ENCODE data around the gene THAP7. TPM values are rescaled to one million over a fixed set of nuclear protein-coding genes. Genes with fewer than 3 reads are reported as not detected.
"Not testable (repeated sequence)": the region's sequence is repeated elsewhere in the genome, so short reads cannot be mapped to it uniquely, and the experiment has no call there.

The THAP7 gene
- total RNA-seq, 1 donor from 2014 or later, result 18.0 TPM

DNA sequence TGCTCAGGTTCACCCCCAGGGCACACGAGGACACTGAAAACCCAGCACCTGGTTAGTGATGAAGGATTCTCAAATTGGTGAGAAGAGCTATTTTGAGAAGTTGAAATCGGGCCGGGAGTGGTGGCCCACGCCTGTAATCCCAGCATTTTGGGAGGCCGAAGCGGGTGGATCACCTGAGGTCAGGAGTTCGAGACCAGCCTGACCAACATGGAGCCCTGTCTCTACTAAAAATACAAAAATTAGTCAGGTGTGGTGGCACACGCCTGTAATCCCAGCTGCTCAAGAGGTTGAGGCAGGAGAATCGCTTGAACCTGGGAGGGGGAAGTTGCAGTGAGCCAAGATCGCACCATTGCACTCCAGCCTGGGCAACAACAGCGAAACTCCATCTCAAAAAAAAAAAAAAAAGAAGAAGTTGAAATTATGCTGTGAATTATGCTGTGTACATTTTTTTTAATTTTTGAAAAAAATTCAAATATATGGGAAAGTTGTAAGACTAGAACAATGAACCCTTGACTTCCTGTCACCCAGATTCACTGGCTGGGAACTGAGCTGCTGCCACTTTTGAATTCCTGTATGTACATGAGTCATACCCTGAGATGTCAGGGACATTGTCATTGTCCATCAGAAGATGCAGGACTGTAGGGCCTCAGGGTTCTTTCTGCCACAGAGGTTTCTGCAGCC is 29.8 kb downstream of the THAP7 start:
- ATAC-seq; intact Hi-C loops (cut with micrococcal nuclease); DNase-seq: not testable (repeated sequence)

- no peak for DNase-seq
- ATAC-seq, result no peak
- intact Hi-C loops (cut with micrococcal nuclease), result no loop called here
These were observed 30.8 kb downstream of the THAP7 start for GRCh38 chr22:20970939-20971657.

DNA sequence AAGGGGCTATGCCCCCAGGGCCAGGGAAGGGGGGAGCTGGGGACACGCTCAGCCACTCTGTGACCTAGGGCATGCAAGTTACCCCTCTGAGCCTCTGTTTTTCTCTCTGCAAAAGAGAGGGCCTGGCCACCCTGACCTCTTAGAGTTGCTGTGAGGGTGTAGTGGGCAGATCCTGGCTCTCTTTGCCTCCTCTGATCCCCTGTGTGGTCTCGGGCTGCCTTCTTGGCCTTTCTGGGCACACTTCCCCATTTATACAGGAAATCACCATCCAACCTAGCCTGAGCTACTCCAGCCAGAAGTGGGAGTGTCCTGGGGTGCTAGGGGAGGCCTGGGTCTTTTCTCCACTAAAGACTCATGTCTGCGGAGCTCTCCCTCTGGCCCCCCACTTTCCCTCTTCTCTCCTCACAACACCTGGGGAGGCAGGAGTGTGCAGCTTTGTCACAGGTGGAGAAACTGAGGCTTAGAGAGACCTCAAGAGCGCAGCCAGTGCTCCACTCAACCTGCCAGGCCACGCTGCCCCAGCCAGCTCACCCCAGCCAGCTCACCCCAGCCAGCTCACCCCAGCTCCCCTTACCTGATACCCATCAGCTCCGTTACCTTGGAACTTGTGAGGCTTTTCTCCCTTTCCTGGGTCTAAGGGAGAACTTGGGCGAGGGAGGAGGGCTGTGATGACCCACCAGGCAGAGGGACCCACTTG is 33.5 kb downstream of the THAP7 start:
- no peak for DNase-seq
- ATAC-seq, result peak; percentile 30
- intact Hi-C loops (cut with micrococcal nuclease), result no loop called here

- intact Hi-C loops (cut with micrococcal nuclease), result no loop called here
- ATAC-seq (no peak), DNase-seq (no peak)
These were observed 34.2 kb downstream of the THAP7 start for GRCh38 chr22:20967697-20968211.

DNA sequence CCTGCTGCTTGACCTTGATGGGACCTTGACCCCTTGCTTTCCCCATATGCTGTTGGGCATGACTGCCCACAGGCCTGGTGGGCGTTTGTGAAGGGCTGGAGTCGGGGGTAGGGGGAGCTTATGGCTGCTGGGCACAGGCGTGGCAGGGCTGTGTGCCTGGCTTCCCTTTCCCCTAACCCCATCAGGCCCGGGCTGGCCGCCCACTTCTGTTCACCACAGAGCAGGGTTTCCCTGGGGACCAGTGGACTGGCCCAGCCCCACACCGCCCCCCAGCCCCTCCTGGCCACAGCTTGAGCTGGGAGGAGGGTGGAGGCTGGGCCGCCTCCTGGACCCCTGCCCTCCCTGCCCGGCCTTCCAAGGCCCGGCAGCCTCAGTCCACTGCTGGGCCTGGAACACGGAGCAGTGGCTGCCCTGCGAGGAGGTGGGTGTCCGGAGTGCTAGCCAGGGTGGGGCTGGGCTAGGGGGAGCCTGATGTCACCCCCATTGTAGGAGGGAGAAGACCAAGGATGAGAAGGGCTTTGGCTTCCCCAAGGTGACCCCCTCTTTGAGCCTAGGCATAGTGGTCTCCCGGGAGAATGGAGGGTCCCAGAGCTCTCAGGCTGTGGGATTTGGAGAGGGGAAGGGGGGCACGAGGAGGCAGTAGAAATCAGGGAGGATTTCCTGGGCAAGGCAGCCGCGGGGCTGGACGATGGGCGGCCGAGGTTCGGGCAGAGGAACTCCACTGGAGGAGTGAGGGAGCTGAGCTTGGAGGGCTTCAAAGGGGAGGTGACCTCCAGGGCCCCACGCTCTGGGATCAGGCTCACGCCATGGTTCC is 34.8 kb downstream of the THAP7 start, which contains the start of gene AIFM3:
AIFM3 (plus strand) TSS at position 373 of the 814 bp plus-strand sequence. CDS start 690 bp downstream, outside the sequence.
- ATAC-seq, result no peak
- DNase-seq, result no peak
- intact Hi-C loops (cut with micrococcal nuclease), result no loop called here

DNA sequence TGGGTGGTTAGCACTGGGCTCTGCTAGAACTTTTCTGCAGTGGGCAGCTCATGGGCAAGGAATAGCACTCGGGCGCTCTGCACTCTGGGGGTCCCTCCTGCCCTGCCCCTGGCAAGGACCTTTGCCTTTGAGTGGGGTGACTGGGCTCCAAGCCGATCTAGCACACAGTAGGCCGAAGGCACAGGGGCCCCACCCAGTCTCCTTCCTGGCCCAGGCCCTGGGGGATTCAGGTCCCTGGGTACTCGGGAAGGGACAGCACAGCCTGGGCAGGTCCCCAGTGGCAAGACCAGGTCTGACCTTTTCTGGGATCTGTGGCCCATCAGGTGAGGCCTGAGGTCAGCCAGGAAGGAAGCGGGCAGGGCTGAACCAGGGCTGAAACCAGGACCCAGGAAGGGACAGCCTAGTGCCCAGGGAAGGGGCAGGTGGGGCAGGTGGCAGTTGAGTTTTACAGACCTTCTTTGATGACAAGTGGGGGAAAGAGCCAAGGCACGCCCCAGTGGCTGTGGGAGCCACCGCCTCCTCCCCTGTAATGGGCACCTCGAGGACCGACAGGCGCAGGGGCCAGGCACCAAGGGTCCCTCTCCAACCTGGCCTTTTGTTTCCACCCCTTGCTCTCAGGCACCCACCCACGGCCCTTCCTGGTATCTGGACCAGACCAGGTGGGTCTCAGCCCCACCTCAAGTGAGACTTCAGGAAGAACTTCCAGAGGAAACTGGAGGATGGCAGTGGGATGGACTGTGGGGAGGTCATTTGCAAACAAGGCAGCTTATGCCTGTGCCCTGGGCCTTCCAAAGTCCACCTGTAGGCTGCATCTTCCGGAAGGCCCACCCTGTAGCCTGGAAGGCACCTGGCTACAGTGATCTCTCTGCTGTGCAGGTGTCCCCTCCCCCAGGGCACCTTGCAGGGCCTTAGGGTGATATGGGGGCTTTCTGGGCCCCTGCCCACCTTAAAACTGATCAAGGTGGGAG is 35.7 kb downstream of the THAP7 start:
- no peak for ATAC-seq
- intact Hi-C loops (cut with micrococcal nuclease), result no loop called here
- DNase-seq, result no peak

- intact Hi-C loops (cut with micrococcal nuclease), result no loop called here
- no peak for DNase-seq
- ATAC-seq, result peak; percentile 14
These were observed 36.6 kb downstream of the THAP7 start for GRCh38 chr22:20965104-20965887.

- intact Hi-C loops (cut with micrococcal nuclease), result no loop called here
- DNase-seq (no peak), ATAC-seq (no peak)
These were observed 37.2 kb downstream of the THAP7 start for GRCh38 chr22:20964799-20965103.

DNA sequence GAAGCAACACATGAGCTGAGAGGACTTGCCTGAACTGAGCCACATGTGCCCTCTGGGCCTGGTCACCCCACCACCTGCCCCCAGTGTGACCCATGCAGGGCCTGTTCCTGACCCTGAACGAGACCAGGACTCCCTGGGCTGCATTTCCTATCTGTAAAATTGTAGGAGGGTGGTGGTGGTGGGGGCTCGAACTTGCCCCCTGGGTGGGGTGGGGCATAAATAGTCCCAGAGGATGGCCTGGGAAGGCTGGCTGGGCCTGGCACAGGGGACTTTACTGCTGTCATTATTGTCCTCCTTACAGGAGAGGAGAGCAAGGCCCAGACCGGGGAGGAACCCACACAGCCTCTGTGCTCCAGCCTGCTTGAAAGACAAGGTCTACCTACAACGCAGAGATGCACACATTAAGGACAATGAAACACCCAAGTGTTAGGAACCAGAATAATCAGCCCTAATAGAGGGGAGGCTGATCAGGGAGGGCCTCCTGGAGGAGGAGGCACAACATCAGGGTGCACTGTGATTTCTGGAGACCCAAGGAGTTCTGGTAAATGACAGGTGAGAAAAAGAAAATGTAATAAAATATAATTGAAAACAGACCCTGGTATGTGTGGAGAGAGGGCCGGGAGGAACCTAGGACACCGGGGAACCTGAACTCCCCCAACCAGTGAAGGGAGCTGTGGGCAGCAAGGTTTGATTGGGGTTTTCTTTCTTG is 37.7 kb downstream of the THAP7 start:
- no peak for DNase-seq
- intact Hi-C loops (cut with micrococcal nuclease), result no loop called here
- no peak for ATAC-seq

- DNase-seq, result no peak
- ATAC-seq, result no peak
- intact Hi-C loops (cut with micrococcal nuclease), result no loop called here
These were observed 38.5 kb downstream of the THAP7 start for GRCh38 chr22:20963201-20964052.

DNA sequence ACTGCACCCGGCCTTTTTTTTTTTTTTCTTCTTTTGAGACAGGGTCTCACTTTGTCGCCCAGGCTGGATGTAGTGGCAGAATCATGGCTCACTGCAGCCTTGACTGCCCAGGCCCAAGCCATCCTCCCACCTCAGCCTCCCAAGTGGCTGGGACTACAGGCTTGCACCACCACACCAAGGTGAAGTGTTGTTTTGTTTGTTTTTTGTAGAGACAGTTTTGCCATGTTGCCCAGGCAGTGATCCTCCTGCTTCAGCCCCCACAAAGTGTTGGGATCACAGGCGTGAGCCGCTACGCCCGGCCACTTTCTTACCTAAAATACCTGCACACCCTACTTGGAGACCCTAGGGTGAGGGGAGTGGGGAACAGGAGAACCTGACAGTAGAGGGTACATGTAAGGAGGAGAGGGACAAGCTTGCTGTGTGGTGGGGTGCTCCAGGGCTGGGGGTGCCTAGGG is 39.4 kb downstream of the THAP7 start:
- intact Hi-C loops (cut with micrococcal nuclease), result no loop called here

DNA sequence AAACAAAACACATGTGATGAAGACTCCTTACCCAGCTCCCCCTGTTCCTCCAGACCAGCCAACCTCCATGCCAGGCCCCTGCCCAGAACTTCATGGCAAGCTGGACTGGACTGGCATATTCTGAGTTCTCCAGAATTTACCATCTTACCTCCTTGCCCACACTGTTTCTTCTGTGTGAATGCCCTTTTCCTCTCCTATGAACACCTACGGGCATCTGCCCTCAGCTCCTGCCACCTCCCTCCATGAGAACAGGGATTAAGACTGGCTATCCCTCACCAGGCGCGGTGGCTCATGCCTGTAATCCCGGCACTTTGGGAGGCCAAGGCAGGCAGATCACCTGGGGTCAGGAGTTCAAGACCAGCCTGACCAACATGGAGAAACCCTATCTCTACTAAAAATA is 41.3 kb downstream of the THAP7 start:
- ATAC-seq (no peak), DNase-seq (no peak)
- intact Hi-C loops (cut with micrococcal nuclease), result no loop called here

More for the DNA sequence above, 39.4 kb downstream of the THAP7 start:
- no peak for DNase-seq
- no peak for ATAC-seq

GRCh38 chr22:20959578-20960461 is 42.1 kb downstream of the THAP7 start:
- ATAC-seq, result no peak
- DNase-seq, result no peak
- intact Hi-C loops (cut with micrococcal nuclease), result no loop called here

- ATAC-seq (peak; percentile 75), DNase-seq (peak; percentile 62)
These were observed 44.1 kb downstream of the THAP7 start for GRCh38 chr22:20957683-20958431.

More at GRCh38 chr22:20957683-20958431, 44.1 kb downstream of the THAP7 start:
- intact Hi-C loops (cut with micrococcal nuclease), result no loop called here

Measured in left ventricle myocardium superior (tissue), 1 donor.